H1 (cell line): ENCODE measurements around the gene CAMK2G. TPM values are rescaled to one million over a fixed set of nuclear protein-coding genes. Genes with fewer than 3 reads are reported as not detected.

Source experiments
- CTCF ChIA-PET: fragments of 300-600 bp; sonication (Branson Sonifier 250); formaldehyde crosslinking; loops from one replicate; lab custom pipeline; 2021; ENCODE audit not compliant: partially characterized antibody; lab: Charles Lee
- POLR2A ChIA-PET: fragments of 300-600 bp; sonication (Branson Sonifier 250); formaldehyde crosslinking; loops from one replicate; lab custom pipeline; 2021; ENCODE audit warnings: inconsistent platforms; ENCODE audit not compliant: partially characterized antibody; lab: Charles Lee
- DNase-seq, 2 experiments: peaks; one replicate each; pipeline versions ENCODE4 v3.0.0 to v3.0.0-alpha.2; 2010 to 2022; ENCODE audit warnings: low spot score in 2 of 2, low read depth in 1 of 2, mixed read lengths in 1 of 2
- FAIRE-seq: peaks from 2 replicates; lab custom pipeline; 2011; peaks lifted over from hg19 to GRCh38; lab: Jason Lieb, UNC
- H2AFZ ChIP-seq: 2 replicates; pipeline ENCODE4 v1.8.1; 2012; ENCODE audit warnings: low read length, inconsistent platforms
- H2AK5ac ChIP-seq: 2 replicates; pipeline ENCODE4 v1.6.1; 2013; ENCODE audit warnings: low read depth, low read length
- H2BK120ac ChIP-seq: replicated peaks from 2 replicates; pipeline ENCODE3; 2013; ENCODE audit warnings: low read depth, low read length, inconsistent platforms
- H2BK12ac ChIP-seq: 2 replicates; pipeline ENCODE4 v1.6.1; 2013; ENCODE audit warnings: low read depth, low read length
- H2BK15ac ChIP-seq: 2 replicates; pipeline ENCODE4 v1.6.1; 2013; ENCODE audit warnings: low read length
- H2BK20ac ChIP-seq: 2 replicates; pipeline ENCODE4 v1.6.1; 2013; ENCODE audit warnings: low read length
- H2BK5ac ChIP-seq: 2 replicates; pipeline ENCODE4 v1.6.1; 2013; ENCODE audit warnings: low read depth, low read length
- H3K14ac ChIP-seq: 2 replicates; pipeline ENCODE4 v1.6.1; 2013; ENCODE audit warnings: inconsistent platforms; ENCODE audit not compliant: insufficient read length
- H3K18ac ChIP-seq: 2 replicates; pipeline ENCODE4 v1.6.1; 2013; ENCODE audit warnings: low read length; ENCODE audit errors: extremely low read depth
- H3K23ac ChIP-seq: 2 replicates; pipeline ENCODE4 v1.6.1; 2013; ENCODE audit warnings: inconsistent platforms; ENCODE audit not compliant: insufficient read length
- H3K23me2 ChIP-seq: 2 replicates; pipeline ENCODE4 v1.6.1; 2013; ENCODE audit warnings: low read depth, low read length
- H3K27ac ChIP-seq: 2 replicates; pipeline ENCODE4 v1.6.1; 2011; ENCODE audit warnings: low read depth, low read length, inconsistent platforms
- H3K27me3 ChIP-seq, 4 experiments: replicated peaks in 1 of 4; 1 replicate in 1 of 4; 2 replicates in 3 of 4; pipeline versions ENCODE4 v1.6.1 to v1.8.1; 2011 to 2013; ENCODE audit warnings: low read length in 3 of 4, mild to moderate bottlenecking in 3 of 4, inconsistent platforms in 2 of 4, mixed read lengths in 2 of 4, moderate library complexity in 1 of 4; ENCODE audit not compliant: control insufficient read depth in 3 of 4, insufficient read depth in 3 of 4; ENCODE audit errors: extremely low read depth in 1 of 4
- H3K36me3 ChIP-seq, 4 experiments: 2 replicates each; pipeline versions ENCODE4 v1.6.1 to v1.8.1; 2011 to 2013; ENCODE audit warnings: mild to moderate bottlenecking in 4 of 4, low read length in 3 of 4, moderate library complexity in 2 of 4, control low read depth in 1 of 4, inconsistent platforms in 1 of 4; ENCODE audit not compliant: insufficient read depth in 4 of 4, control insufficient read depth in 2 of 4
- H3K4ac ChIP-seq: replicated peaks from 2 replicates; pipeline ENCODE3; 2013; ENCODE audit warnings: low read length, low read depth, mixed read lengths, inconsistent platforms; ENCODE audit not compliant: insufficient read length
- H3K4me1 ChIP-seq, 4 experiments: replicated peaks in 1 of 4; 1 replicate in 1 of 4; 2 replicates in 3 of 4; pipeline versions ENCODE4 v1.6.1 to v1.8.1; 2011 to 2013; ENCODE audit warnings: low read length in 3 of 4, inconsistent platforms in 2 of 4, mixed read lengths in 1 of 4; ENCODE audit not compliant: insufficient read depth in 4 of 4, control insufficient read depth in 3 of 4
- H3K4me2 ChIP-seq, 2 experiments: 2 replicates each; pipeline versions ENCODE4 v1.6.1 to v1.8.1; 2011 to 2013; ENCODE audit warnings: low read depth in 2 of 2, low read length in 2 of 2, control low read depth in 1 of 2, inconsistent platforms in 1 of 2, mild to moderate bottlenecking in 1 of 2; ENCODE audit not compliant: insufficient read depth in 1 of 2
- H3K4me3 ChIP-seq, 4 experiments: fragments of 200-600, 300-600 bp in 1 of 4; sonication (generic), shearing (Covaris generic), sonication (Bioruptor Twin) in 1 of 4; 2 replicates each; pipeline versions ENCODE4 v1.5.1 to v1.8.1; 2011 to 2016; ENCODE audit warnings: low read length in 4 of 4, low read depth in 3 of 4, control low read depth in 2 of 4, inconsistent platforms in 2 of 4, mild to moderate bottlenecking in 2 of 4, mixed read lengths in 1 of 4, moderate library complexity in 1 of 4; ENCODE audit not compliant: insufficient read depth in 2 of 4; ENCODE audit errors: extremely low read depth in 1 of 4
- H3K56ac ChIP-seq: replicated peaks from 2 replicates; pipeline ENCODE3; 2013; ENCODE audit warnings: low read depth, mild to moderate bottlenecking, mixed read lengths, low read length, inconsistent platforms; ENCODE audit not compliant: insufficient read length
- H3K79me1 ChIP-seq: 2 replicates; pipeline ENCODE4 v1.6.1; 2013; ENCODE audit warnings: low read depth, low read length, control low read depth
- H3K79me2 ChIP-seq, 2 experiments: 2 replicates each; pipeline versions ENCODE4 v1.6.1 to v1.8.1; 2012 to 2013; ENCODE audit warnings: low read length in 2 of 2, mild to moderate bottlenecking in 2 of 2, inconsistent platforms in 1 of 2; ENCODE audit not compliant: insufficient read depth in 2 of 2, control insufficient read depth in 1 of 2
- H3K9ac ChIP-seq, 4 experiments: replicated peaks in 1 of 4; 1 replicate in 1 of 4; 2 replicates in 3 of 4; pipeline versions ENCODE4 v1.6.1 to v1.8.1; 2011 to 2013; ENCODE audit warnings: low read depth in 3 of 4, low read length in 3 of 4, control low read depth in 2 of 4, mild to moderate bottlenecking in 2 of 4, moderate library complexity in 2 of 4, inconsistent platforms in 1 of 4; ENCODE audit errors: extremely low read depth in 1 of 4
- H3K9me3 ChIP-seq, 2 experiments: 2 replicates each; pipeline versions ENCODE4 v1.6.1 to v1.8.1; 2012 to 2013; ENCODE audit warnings: mild to moderate bottlenecking in 2 of 2, moderate library complexity in 2 of 2, control low read depth in 1 of 2, inconsistent platforms in 1 of 2, low read depth in 1 of 2, low read length in 1 of 2, mixed read lengths in 1 of 2; ENCODE audit not compliant: insufficient read depth in 2 of 2
- H4K20me1 ChIP-seq, 2 experiments: replicated peaks in 1 of 2; 2 replicates each; pipeline versions ENCODE3 to v1.8.1; 2011 to 2013; ENCODE audit warnings: inconsistent platforms in 2 of 2, low read length in 2 of 2, mild to moderate bottlenecking in 1 of 2; ENCODE audit not compliant: insufficient read depth in 2 of 2, control insufficient read depth in 1 of 2
- H4K5ac ChIP-seq: 2 replicates; pipeline ENCODE4 v1.6.1; 2013; ENCODE audit warnings: low read length, low read depth, mixed read lengths, inconsistent platforms; ENCODE audit not compliant: insufficient read length
- H4K8ac ChIP-seq: 2 replicates; pipeline ENCODE4 v1.8.0; 2013; ENCODE audit warnings: mild to moderate bottlenecking, moderate library complexity, low read length, inconsistent platforms; ENCODE audit not compliant: insufficient read depth; ENCODE audit errors: extremely low read depth
- H4K91ac ChIP-seq: replicated peaks from 2 replicates; pipeline ENCODE3; 2013; ENCODE audit warnings: low read length, mixed read lengths, inconsistent platforms; ENCODE audit not compliant: insufficient read length
- BACH1 ChIP-seq: IDR thresholded peaks from 2 replicates; pipeline ENCODE4 v1.6.1; 2012; ENCODE audit warnings: low read length, improper control_type of control experiment
- BCL11A ChIP-seq, 2 experiments: IDR thresholded peaks; one replicate each; pipeline ENCODE4 v1.6.1; 2011; ENCODE audit warnings: low read depth in 2 of 2, low read length in 2 of 2, mild to moderate bottlenecking in 2 of 2
- CHD1 ChIP-seq: IDR thresholded peaks from 2 replicates; pipeline ENCODE4 v1.6.1; 2012; ENCODE audit warnings: low read depth, low read length, improper control_type of control experiment
- CHD2 ChIP-seq: IDR thresholded peaks from 2 replicates; pipeline ENCODE4 v1.6.1; 2012; ENCODE audit warnings: low read length, improper control_type of control experiment
- CTCF ChIP-seq, 3 experiments: IDR thresholded peaks; 1 replicate in 2 of 3; 2 replicates in 1 of 3; pipeline versions ENCODE4 v1.5.1 to v1.6.1; 2011; ENCODE audit warnings: low read length in 3 of 3, mild to moderate bottlenecking in 3 of 3, inconsistent platforms in 2 of 3, low read depth in 1 of 3, moderate library complexity in 1 of 3; ENCODE audit not compliant: insufficient read depth in 1 of 3; ENCODE audit errors: control extremely low read depth in 1 of 3
- EGR1 ChIP-seq: IDR thresholded peaks from 2 replicates; pipeline ENCODE4 v1.6.1; 2011; ENCODE audit warnings: low read depth, low read length, borderline replicate concordance
- EZH2 ChIP-seq: fragments of 200-600 bp; sonication (generic); IDR thresholded peaks from 2 replicates; pipeline ENCODE4 v1.7.1; 2012; ENCODE audit warnings: low read depth, mild to moderate bottlenecking, moderate library complexity, low read length, inconsistent platforms; ENCODE audit not compliant: severe bottlenecking
- JUND ChIP-seq: IDR thresholded peaks from 2 replicates; pipeline ENCODE4 v1.6.1; 2011; ENCODE audit warnings: mild to moderate bottlenecking, improper control_type of control experiment, low read length
- PHF8 ChIP-seq: fragments of 200-600 bp; sonication (generic); conservative IDR thresholded peaks from 2 replicates; pipeline ENCODE4 v1.7.1; 2012; ENCODE audit warnings: low read depth, mild to moderate bottlenecking, inconsistent platforms, low read length, moderate library complexity
- POLR2A ChIP-seq, 2 experiments: IDR thresholded peaks; 1 replicate in 1 of 2; 2 replicates in 1 of 2; pipeline ENCODE4 v1.6.1; 2011; ENCODE audit warnings: low read depth in 2 of 2, low read length in 2 of 2, mild to moderate bottlenecking in 2 of 2; ENCODE audit errors: control extremely low read depth in 1 of 2
- RXRA ChIP-seq: IDR thresholded peaks from 2 replicates; pipeline ENCODE4 v1.6.1; 2011; ENCODE audit warnings: low read depth, mild to moderate bottlenecking, low read length, moderate library complexity; ENCODE audit not compliant: insufficient read depth
- WGBS, 2 experiments: shearing (Covaris generic) in 1 of 2; methylation state at CpG; one replicate each; pipeline versions ENCODE4 v1.1.6 to v1.1.7; 2013 to 2015; ENCODE audit warnings: low lambda C conversion rate in 2 of 2, mixed read lengths in 2 of 2, inconsistent platforms in 1 of 2, low coverage in 1 of 2, missing lambda C conversion rate in 1 of 2; ENCODE audit not compliant: insufficient replicate concordance in 2 of 2, insufficient coverage in 1 of 2, insufficient read length in 1 of 2; ENCODE audit errors: extremely low coverage in 1 of 2, missing lambda C conversion rate in 1 of 2; 5-methylcytosine and 5-hydroxymethylcytosine counted together
- polyA plus RNA-seq, 7 experiments: library from polyadenylated mRNA; depleted of rRNA in 3 of 7; stranded (reverse) in 5 of 7; unstranded in 2 of 7; fragments of >200 nt in 5 of 7; fragments of 200-250 nt in 2 of 7; gene quantifications; 1 replicate in 5 of 7; 2 replicates in 1 of 7; 4 replicates in 1 of 7; pipeline versions ENCODE4 v1.2.1 to v1.2.3, GENCODE V29; 2011 to 2013; ENCODE audit warnings: missing spikeins in 2 of 7, mixed read lengths in 2 of 7
- total RNA-seq: library from RNA; stranded (reverse); fragmentation: NEBNext Ultra II Directional; extraction: Animal tissue kit (Norgen Biotek cat#: 25700); gene quantifications from 2 replicates; pipeline ENCODE4 v1.2.1, GENCODE V29; 2021

CAMK2G gene
- total and polyA plus RNA-seq, 2 of the 8 experiments (the other 6 are each of a cell fraction or from before 2014, with no cell fraction given): 28.9 to 31.7 TPM

- POLR2A ChIA-PET: interaction anchor here (0.6 to 2.0 kb wide), 9 partner anchors 8 to 100 kb away, joined by 3 to 6 read pairs (median 4); no protein-coding TSS in a partner anchor
- Histone ChIP-seq H4K20me1 (no peaks in the 10 kb centered on the region), H3K23me2 (no peaks in the 10 kb centered on the region), H3K79me1 (no peaks in the 10 kb centered on the region), H3K4me3 (no peak overlapping the region), H3K27me3 (no peaks in the 10 kb centered on the region; a peak in 1 of 7 replicates), H4K5ac (no peak overlapping the region), H3K4me1 (no peaks in the 10 kb centered on the region), H4K8ac (no peak overlapping the region), H3K79me2 (no peaks in the 10 kb centered on the region), H3K36me3 (no peaks in the 10 kb centered on the region), H4K91ac (no peak overlapping the region), H3K14ac (no peak overlapping the region), H3K4ac (no peak overlapping the region), H2BK120ac (no peak overlapping the region), H3K9me3 (no peaks in the 10 kb centered on the region), H2BK15ac (no peak overlapping the region), H3K56ac (no peak overlapping the region), H2AK5ac (no peak overlapping the region), H3K4me2 (no peak overlapping the region), H3K18ac (no peak overlapping the region), H2BK5ac (no peak overlapping the region), H2BK20ac (no peak overlapping the region), H2AFZ (no peak overlapping the region), H3K9ac (no peak overlapping the region), H2BK12ac (no peak overlapping the region), H3K27ac (no peak overlapping the region), H3K23ac (no peak overlapping the region)
- FAIRE-seq (no peak), DNase-seq (no peak)
- WGBS, 2 experiments: 93% methylated on average over 2 of the region's 2 CpGs; no CpG with 5 or more reads in 1 of the 2 experiments
- CTCF ChIA-PET: interaction anchor here (1.2 to 27.0 kb wide), 7 partner anchors 12 to 182 kb away, joined by 3 to 681 read pairs (median 7); no protein-coding TSS in a partner anchor
- TF ChIP-seq BCL11A (IDR thresholded peaks at IDR 0.05; ENCODE audit: low read depth in 2 of 2, low read length in 2 of 2) (no peak), CTCF (IDR thresholded peaks at IDR 0.05; ENCODE audit: control extremely low read depth in 1 of 3, insufficient read depth in 1 of 3, low read depth in 1 of 3, low read length in 3 of 3) (no peak), EZH2 (no peak), EGR1 (no peak), RXRA (no peak), POLR2A (IDR thresholded peaks at IDR 0.05; ENCODE audit: control extremely low read depth in 1 of 2, low read depth in 2 of 2, low read length in 2 of 2) (no peak), CHD1 (no peak), JUND (no peak), BACH1 (no peak), PHF8 (no peak), CHD2 (no peak)
Measured at GRCh38 chr10:73898730-73899410, 24.5 kb upstream of the CAMK2G start.
